ENCODE measurements around the gene FOXJ3. TPM values are rescaled to one million over a fixed set of nuclear protein-coding genes. Genes with fewer than 3 reads are reported as not detected.
A peak's percentile ranks its signal among the peaks of the same experiment; 100 is the strongest.

The FOXJ3 gene
- total and polyA plus RNA-seq, 3 experiments from 2014 or later, result 35.7 to 48.3 (median 48.0) TPM

- no peaks in the 10 kb centered on the region for H3K27me3 Mint-ChIP-seq
- no peak for DNase-seq
- no peaks in the 10 kb centered on the region for H3K9me3 Mint-ChIP-seq
- Histone ChIP-seq H3K4me3 (ENCODE audit: low read length) (no peak overlapping the region), H3K36me3 (ENCODE audit: insufficient read depth, low read length) (peaks cover 30% of the 10 kb centered on the region), H3K9me3 (ENCODE audit: low read length) (no peaks in the 10 kb centered on the region), H3K27me3 (ENCODE audit: insufficient read depth, low read length, poor library complexity, severe bottlenecking) (no peaks in the 10 kb centered on the region), H3K4me1 (ENCODE audit: insufficient read depth, low read length) (no peaks in the 10 kb centered on the region), H3K27ac (ENCODE audit: low read depth, low read length) (no peak overlapping the region)
- H3K36me3 Mint-ChIP-seq, result peaks cover 6 to 88% (median 20%) of the 10 kb centered on the region in 3 donors
- ChIA-PET CTCF (interaction anchor here (1.1 kb wide), 1 partner anchor 18 kb away, joined by 4 read pairs; no protein-coding TSS in a partner anchor), POLR2A (no interaction called here)
- peak overlapping the region in 4 of 8 donors; percentile 2 to 13 (median 6) for H3K27ac Mint-ChIP-seq
- no peak overlapping the region for H3K4me3 Mint-ChIP-seq
- H3K4me1 Mint-ChIP-seq, result peaks cover 13 to 19% (median 18%) of the 10 kb centered on the region in 3 donors
These were observed 143.7 kb downstream of the FOXJ3 start for GRCh38 chr1:42191319-42191718.

GRCh38 chr1:42189931-42190853 lies 144.8 kb downstream of the FOXJ3 start:
- Mint-ChIP-seq H3K27ac (peak overlapping the region in 1 of 8 donors; percentile 48), H3K4me3 (no peak overlapping the region), H3K9me3 (no peaks in the 10 kb centered on the region), H3K36me3 (peaks cover 6 to 88% (median 25%) of the 10 kb centered on the region in 3 donors), H3K27me3 (no peaks in the 10 kb centered on the region), H3K4me1 (peaks cover 13 to 21% (median 19%) of the 10 kb centered on the region in 3 donors)
- ChIA-PET CTCF (no interaction called here), POLR2A (no interaction called here)
- no peaks in the 10 kb centered on the region for H3K27me3 ChIP-seq (ENCODE audit: insufficient read depth, low read length, poor library complexity, severe bottlenecking)
- H3K4me1 ChIP-seq (ENCODE audit: insufficient read depth, low read length), result no peaks in the 10 kb centered on the region
- no peak overlapping the region for H3K4me3 ChIP-seq (ENCODE audit: low read length)
- no peak for DNase-seq
- H3K27ac ChIP-seq (ENCODE audit: low read depth, low read length), result no peak overlapping the region
- H3K36me3 ChIP-seq (ENCODE audit: insufficient read depth, low read length), result peaks cover 30% of the 10 kb centered on the region
- H3K9me3 ChIP-seq (ENCODE audit: low read length), result no peaks in the 10 kb centered on the region

- no peaks in the 10 kb centered on the region for H3K27me3 Mint-ChIP-seq
- H3K27ac Mint-ChIP-seq, result peak overlapping the region in 5 of 8 donors; percentile 3 to 86 (median 39)
- H3K36me3 Mint-ChIP-seq, result peaks cover 2 to 88% (median 24%) of the 10 kb centered on the region in 3 donors
- no peaks in the 10 kb centered on the region for H3K27me3 ChIP-seq (ENCODE audit: insufficient read depth, low read length, poor library complexity, severe bottlenecking)
- POLR2A ChIA-PET, result no interaction called here
- no peak overlapping the region for H3K4me3 ChIP-seq (ENCODE audit: low read length)
- H3K36me3 ChIP-seq (ENCODE audit: insufficient read depth, low read length), result peaks cover 34% of the 10 kb centered on the region
- peak overlapping the region in 1 of 7 donors; percentile 21 for H3K4me3 Mint-ChIP-seq
- H3K9me3 ChIP-seq (ENCODE audit: low read length), result no peaks in the 10 kb centered on the region
- H3K4me1 Mint-ChIP-seq, result peaks cover 2 to 11% (median 7%) of the 10 kb centered on the region in 3 donors
- no peak for DNase-seq
- H3K4me1 ChIP-seq (ENCODE audit: insufficient read depth, low read length), result no peaks in the 10 kb centered on the region
- no peak overlapping the region for H3K27ac ChIP-seq (ENCODE audit: low read depth, low read length)
- no peaks in the 10 kb centered on the region for H3K9me3 Mint-ChIP-seq
- CTCF ChIA-PET, result no interaction called here
These were observed 148.9 kb downstream of the FOXJ3 start for GRCh38 chr1:42186152-42186551.

- peak overlapping the region in 3 of 8 donors; percentile 32 to 75 (median 38) for H3K27ac Mint-ChIP-seq
- no peak for DNase-seq
- no peaks in the 10 kb centered on the region for H3K9me3 Mint-ChIP-seq
- no peaks in the 10 kb centered on the region for H3K27me3 Mint-ChIP-seq
- ChIA-PET CTCF (interaction anchor here (2.0 kb wide), 1 partner anchor 11 kb away, joined by 8 read pairs; no protein-coding TSS in a partner anchor), POLR2A (no interaction called here)
- no peak overlapping the region for H3K4me3 Mint-ChIP-seq
- Histone ChIP-seq H3K4me1 (ENCODE audit: insufficient read depth, low read length) (no peaks in the 10 kb centered on the region), H3K27me3 (ENCODE audit: insufficient read depth, low read length, poor library complexity, severe bottlenecking) (no peaks in the 10 kb centered on the region), H3K36me3 (ENCODE audit: insufficient read depth, low read length) (peaks cover 34% of the 10 kb centered on the region), H3K9me3 (ENCODE audit: low read length) (no peaks in the 10 kb centered on the region), H3K4me3 (ENCODE audit: low read length) (no peak overlapping the region), H3K27ac (ENCODE audit: low read depth, low read length) (no peak overlapping the region)
- H3K36me3 Mint-ChIP-seq, result peaks cover 0 to 87% (median 18%) of the 10 kb centered on the region in 3 donors
- H3K4me1 Mint-ChIP-seq, result peaks cover 0 to 7% (median 4%) of the 10 kb centered on the region in 3 donors
These were observed 150.4 kb downstream of the FOXJ3 start for GRCh38 chr1:42184616-42185015.

GRCh38 chr1:42183957-42184268 lies 151.1 kb downstream of the FOXJ3 start:
- no peak for DNase-seq
- peaks cover 32% of the 10 kb centered on the region for H3K36me3 ChIP-seq (ENCODE audit: insufficient read depth, low read length)

GRCh38 chr1:42183210-42183956 lies 151.7 kb downstream of the FOXJ3 start:
- POLR2A ChIA-PET, result no interaction called here
- no peak overlapping the region for H3K27ac ChIP-seq (ENCODE audit: low read depth, low read length)
- no peak overlapping the region for H3K4me3 ChIP-seq (ENCODE audit: low read length)
- Mint-ChIP-seq H3K9me3 (no peaks in the 10 kb centered on the region), H3K27ac (peak overlapping the region in 2 of 8 donors; percentile 19 to 38), H3K27me3 (no peaks in the 10 kb centered on the region), H3K4me1 (peaks cover 0 to 7% (median 4%) of the 10 kb centered on the region in 3 donors), H3K4me3 (no peak overlapping the region), H3K36me3 (peaks cover 0 to 83% (median 17%) of the 10 kb centered on the region in 3 donors)
- CTCF ChIA-PET, result interaction anchor here (2.0 kb wide), 1 partner anchor 10 kb away, joined by 8 read pairs; no protein-coding TSS in a partner anchor
- no peak for DNase-seq
- no peaks in the 10 kb centered on the region for H3K27me3 ChIP-seq (ENCODE audit: insufficient read depth, low read length, poor library complexity, severe bottlenecking)
- H3K4me1 ChIP-seq (ENCODE audit: insufficient read depth, low read length), result no peaks in the 10 kb centered on the region
- H3K36me3 ChIP-seq (ENCODE audit: insufficient read depth, low read length), result peaks cover 29% of the 10 kb centered on the region
- no peaks in the 10 kb centered on the region for H3K9me3 ChIP-seq (ENCODE audit: low read length)

More at GRCh38 chr1:42183957-42184268, 151.1 kb downstream of the FOXJ3 start:
- Mint-ChIP-seq H3K27ac (peak overlapping the region in 2 of 8 donors; percentile 19 to 38), H3K4me3 (no peak overlapping the region), H3K27me3 (no peaks in the 10 kb centered on the region), H3K4me1 (peaks cover 0 to 7% (median 4%) of the 10 kb centered on the region in 3 donors), H3K36me3 (peaks cover 0 to 85% (median 18%) of the 10 kb centered on the region in 3 donors), H3K9me3 (no peaks in the 10 kb centered on the region)
- H3K4me3 ChIP-seq (ENCODE audit: low read length), result no peak overlapping the region
- no peaks in the 10 kb centered on the region for H3K27me3 ChIP-seq (ENCODE audit: insufficient read depth, low read length, poor library complexity, severe bottlenecking)
- POLR2A ChIA-PET, result no interaction called here
- no peaks in the 10 kb centered on the region for H3K4me1 ChIP-seq (ENCODE audit: insufficient read depth, low read length)
- CTCF ChIA-PET, result interaction anchor here (2.0 kb wide), 1 partner anchor 11 kb away, joined by 8 read pairs; no protein-coding TSS in a partner anchor
- H3K9me3 ChIP-seq (ENCODE audit: low read length), result no peaks in the 10 kb centered on the region
- no peak overlapping the region for H3K27ac ChIP-seq (ENCODE audit: low read depth, low read length)

GRCh38 chr1:42181687-42182086 lies 153.3 kb downstream of the FOXJ3 start:
- no peak overlapping the region for H3K4me3 ChIP-seq (ENCODE audit: low read length)
- Mint-ChIP-seq H3K4me3 (no peak overlapping the region), H3K36me3 (peaks cover 0 to 80% (median 12%) of the 10 kb centered on the region in 3 donors), H3K27me3 (no peaks in the 10 kb centered on the region), H3K9me3 (no peaks in the 10 kb centered on the region), H3K27ac (peak overlapping the region in 4 of 8 donors; percentile 34 to 81 (median 64)), H3K4me1 (peaks cover 0 to 7% (median 0%) of the 10 kb centered on the region in 3 donors)
- DNase-seq, result no peak
- H3K27ac ChIP-seq (ENCODE audit: low read depth, low read length), result no peak overlapping the region
- CTCF ChIA-PET, result no interaction called here
- POLR2A ChIA-PET, result no interaction called here
- H3K36me3 ChIP-seq (ENCODE audit: insufficient read depth, low read length), result peaks cover 21% of the 10 kb centered on the region
- H3K4me1 ChIP-seq (ENCODE audit: insufficient read depth, low read length), result no peaks in the 10 kb centered on the region
- no peaks in the 10 kb centered on the region for H3K9me3 ChIP-seq (ENCODE audit: low read length)
- no peaks in the 10 kb centered on the region for H3K27me3 ChIP-seq (ENCODE audit: insufficient read depth, low read length, poor library complexity, severe bottlenecking)

All from CD8-positive, alpha-beta memory T cell (primary cell).